ENCODE data around the gene SH3PXD2A.

DNA sequence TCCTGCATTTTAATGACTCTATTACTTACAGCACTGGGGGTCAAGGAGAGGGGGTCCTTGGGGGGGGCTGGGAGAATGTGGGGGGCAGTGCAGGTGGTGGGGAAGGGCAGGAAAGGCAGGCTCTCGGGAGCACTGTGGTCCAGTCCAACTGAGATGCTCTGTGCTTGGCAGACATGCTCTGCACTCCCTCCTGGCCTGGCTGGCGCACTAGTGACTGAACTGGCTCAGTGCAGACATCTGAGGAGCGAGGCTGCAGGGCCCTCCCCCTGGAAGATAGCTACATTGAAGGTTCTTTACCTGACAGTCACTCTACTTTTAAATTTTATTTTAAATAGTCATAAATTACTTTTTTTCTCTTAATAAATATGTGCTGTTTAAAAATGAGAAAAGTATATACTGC lies 256.2 kb downstream of the SH3PXD2A start:
- TF ChIP-seq, protein P1, sequence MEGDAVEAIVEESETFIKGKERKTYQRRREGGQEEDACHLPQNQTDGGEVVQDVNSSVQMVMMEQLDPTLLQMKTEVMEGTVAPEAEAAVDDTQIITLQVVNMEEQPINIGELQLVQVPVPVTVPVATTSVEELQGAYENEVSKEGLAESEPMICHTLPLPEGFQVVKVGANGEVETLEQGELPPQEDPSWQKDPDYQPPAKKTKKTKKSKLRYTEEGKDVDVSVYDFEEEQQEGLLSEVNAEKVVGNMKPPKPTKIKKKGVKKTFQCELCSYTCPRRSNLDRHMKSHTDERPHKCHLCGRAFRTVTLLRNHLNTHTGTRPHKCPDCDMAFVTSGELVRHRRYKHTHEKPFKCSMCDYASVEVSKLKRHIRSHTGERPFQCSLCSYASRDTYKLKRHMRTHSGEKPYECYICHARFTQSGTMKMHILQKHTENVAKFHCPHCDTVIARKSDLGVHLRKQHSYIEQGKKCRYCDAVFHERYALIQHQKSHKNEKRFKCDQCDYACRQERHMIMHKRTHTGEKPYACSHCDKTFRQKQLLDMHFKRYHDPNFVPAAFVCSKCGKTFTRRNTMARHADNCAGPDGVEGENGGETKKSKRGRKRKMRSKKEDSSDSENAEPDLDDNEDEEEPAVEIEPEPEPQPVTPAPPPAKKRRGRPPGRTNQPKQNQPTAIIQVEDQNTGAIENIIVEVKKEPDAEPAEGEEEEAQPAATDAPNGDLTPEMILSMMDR (conservative IDR thresholded peaks at IDR 0.05; ENCODE audit: low read depth, low read length): no peak
- TF ChIP-seq EZH2 (IDR thresholded peaks at IDR 0.05; ENCODE audit: borderline replicate concordance, low read depth, low read length, poor library complexity, severe bottlenecking): no peak
